Suprapubic skin (tissue), 4 donors: ENCODE measurements around the gene BRAT1.

Source experiments
- CTCF ChIP-seq, 2 donors: fragments of 200-600 bp in 1 of 2; fragments of 450-650 bp in 1 of 2; sonication (generic) in 1 of 2; IDR thresholded peaks; one replicate each; pipeline ENCODE4 v1.5.1; 2016 to 2019; ENCODE audit warnings: antibody characterized with exemption in 2 of 2, mild to moderate bottlenecking in 1 of 2, moderate library complexity in 1 of 2
- EP300 ChIP-seq: sonication (generic); formaldehyde crosslinking; IDR thresholded peaks from one replicate; pipeline ENCODE4 v1.6.1; 2017; ENCODE audit warnings: antibody characterized with exemption
- POLR2A ChIP-seq, 2 donors: fragments of 450-650 bp; IDR thresholded peaks; one replicate each; pipeline ENCODE4 v1.6.1; 2017; ENCODE audit warnings: antibody characterized with exemption in 2 of 2, mild to moderate bottlenecking in 2 of 2, moderate library complexity in 2 of 2
- POLR2AphosphoS5 ChIP-seq, 3 donors: sonication (generic); formaldehyde crosslinking; IDR thresholded peaks; one replicate each; pipeline ENCODE4 v1.6.1; 2017; ENCODE audit warnings: antibody characterized with exemption in 3 of 3

DNA sequence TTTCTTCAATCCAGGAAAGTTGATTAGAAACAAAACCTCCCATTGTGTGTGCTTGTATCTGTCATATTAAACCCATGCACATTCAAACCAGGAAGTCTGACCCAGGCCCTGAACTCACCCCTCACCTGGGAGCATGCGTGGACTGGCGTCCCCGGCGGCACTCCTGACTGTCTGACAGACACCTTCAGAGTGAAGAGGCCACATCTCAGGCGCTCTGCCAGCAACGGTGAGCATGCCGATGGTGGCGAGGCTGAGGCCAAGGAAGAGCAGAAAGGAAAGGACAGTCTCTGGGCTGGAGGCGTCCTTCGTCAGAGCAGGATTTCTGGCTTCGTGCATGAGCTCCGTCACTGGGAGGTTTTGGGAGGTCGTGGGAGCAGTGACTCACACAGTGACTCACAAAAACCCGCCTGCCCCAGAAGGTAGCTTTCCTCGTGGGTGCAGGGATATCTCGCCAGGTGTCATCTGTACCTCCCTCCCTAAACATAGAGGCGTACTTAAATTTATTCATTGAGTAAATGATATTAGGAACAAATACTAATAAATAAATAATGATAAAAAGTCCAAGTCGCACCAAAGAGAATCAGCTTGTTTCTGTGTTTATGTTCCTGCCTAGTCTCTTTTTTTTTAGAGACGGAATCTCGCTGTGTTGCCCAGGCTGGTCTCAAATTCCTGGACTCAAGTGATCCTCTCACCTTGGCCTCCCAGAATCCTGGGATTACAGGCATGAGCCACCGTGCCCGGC, 16.9 kb upstream of the BRAT1 start:
- no peak for TF ChIP-seq CTCF (IDR thresholded peaks at IDR 0.05)
- no peak for TF ChIP-seq POLR2A (IDR thresholded peaks at IDR 0.05)
- TF ChIP-seq POLR2AphosphoS5 (IDR thresholded peaks at IDR 0.05), result no peak
- no peak for TF ChIP-seq EP300
